Naive B cell (primary cell): ENCODE results near the gene C1S. TPM values are rescaled to one million over a fixed set of nuclear protein-coding genes. Genes with fewer than 3 reads are reported as not detected.
"Not testable (repeated sequence)": the region's sequence is repeated elsewhere in the genome, so short reads cannot be mapped to it uniquely, and the experiment has no call there.

Source experiments
- ATAC-seq, 2 donors: fragments of 150-1000 bp; cut with Tn5 transposase; 2 replicates each; pipeline ENCODE4 v1.10.0; 2021; ENCODE audit warnings: low read depth in 2 of 2, mild to moderate bottlenecking in 2 of 2, moderate library complexity in 2 of 2
- DNase-seq: peaks from one replicate; pipeline ENCODE4 v3.0.0; 2022
- H3K27ac Mint-ChIP-seq, 6 donors: one replicate each; pipeline ENCODE4 v1.8.0; 2020 to 2022; ENCODE audit warnings: mild to moderate bottlenecking in 6 of 6, mixed read lengths in 6 of 6, moderate library complexity in 5 of 6, inconsistent platforms in 2 of 6
- H3K27me3 Mint-ChIP-seq, 3 donors: one replicate each; pipeline ENCODE4 v1.8.0; 2021 to 2022; ENCODE audit warnings: mixed read lengths in 3 of 3, mild to moderate bottlenecking in 1 of 3
- H3K36me3 Mint-ChIP-seq, 2 donors: one replicate each; pipeline ENCODE4 v1.8.0; 2020 to 2022; ENCODE audit warnings: mixed read lengths in 2 of 2, inconsistent platforms in 1 of 2, mild to moderate bottlenecking in 1 of 2
- H3K4me1 Mint-ChIP-seq, 3 donors: one replicate each; pipeline ENCODE4 v1.8.0; 2020 to 2022; ENCODE audit warnings: mixed read lengths in 3 of 3, inconsistent platforms in 1 of 3, mild to moderate bottlenecking in 1 of 3, moderate library complexity in 1 of 3
- H3K4me3 Mint-ChIP-seq, 8 donors: one replicate each; pipeline ENCODE4 v1.8.0; 2020 to 2022; ENCODE audit warnings: mild to moderate bottlenecking in 8 of 8, mixed read lengths in 8 of 8, moderate library complexity in 8 of 8, inconsistent platforms in 2 of 8
- H3K9me3 Mint-ChIP-seq, 7 donors: one replicate each; pipeline ENCODE4 v1.8.0; 2020 to 2022; ENCODE audit warnings: mixed read lengths in 7 of 7, mild to moderate bottlenecking in 5 of 7, inconsistent platforms in 2 of 7, moderate library complexity in 1 of 7
- polyA plus RNA-seq, 6 donors: library from polyadenylated mRNA; unstranded; fragments of 300-500 nt; fragmentation: Illumina TruSeq; gene quantifications; one replicate each; pipeline ENCODE4 v1.2.3, GENCODE V29; 2021; ENCODE audit warnings: low read depth in 6 of 6

C1S gene
- polyA plus RNA-seq, 6 donors from 2014 or later: 0.12 TPM; not detected in 5

- H3K27me3 Mint-ChIP-seq: peaks cover 0 to 9% (median 0%) of the 10 kb centered on the region in 3 donors
- H3K9me3 Mint-ChIP-seq: no peaks in the 10 kb centered on the region
- peaks cover 0 to 2% (median 0%) of the 10 kb centered on the region in 3 donors for H3K4me1 Mint-ChIP-seq
- ATAC-seq (no peak), DNase-seq (no peak)
- H3K27ac Mint-ChIP-seq: no peak overlapping the region
- H3K36me3 Mint-ChIP-seq: no peaks in the 10 kb centered on the region
- no peak overlapping the region for H3K4me3 Mint-ChIP-seq
Observed at GRCh38 chr12:7031306-7031705, 29.2 kb upstream of the C1S start.

GRCh38 chr12:7032990-7033389 lies 27.5 kb upstream of the C1S start:
- ATAC-seq (no peak), DNase-seq (no peak)
- Mint-ChIP-seq H3K27ac (no peak overlapping the region), H3K9me3 (no peaks in the 10 kb centered on the region), H3K36me3 (no peaks in the 10 kb centered on the region), H3K4me3 (no peak overlapping the region), H3K4me1 (peaks cover 0 to 2% (median 0%) of the 10 kb centered on the region in 3 donors), H3K27me3 (peaks cover 0 to 9% (median 0%) of the 10 kb centered on the region in 3 donors)

GRCh38 chr12:7034464-7034863 lies 26.1 kb upstream of the C1S start:
- Mint-ChIP-seq H3K27ac (no peak overlapping the region), H3K4me3 (no peak overlapping the region), H3K36me3 (no peaks in the 10 kb centered on the region), H3K9me3 (no peaks in the 10 kb centered on the region), H3K4me1 (peaks cover 0 to 2% (median 0%) of the 10 kb centered on the region in 3 donors), H3K27me3 (peaks cover 0 to 9% (median 0%) of the 10 kb centered on the region in 3 donors)
- DNase-seq (no peak), ATAC-seq (no peak)

- Mint-ChIP-seq H3K27ac (no peak overlapping the region), H3K9me3 (no peaks in the 10 kb centered on the region), H3K4me3 (no peak overlapping the region), H3K27me3 (peaks cover 0 to 9% (median 0%) of the 10 kb centered on the region in 3 donors), H3K36me3 (no peaks in the 10 kb centered on the region), H3K4me1 (peaks cover 0 to 2% (median 0%) of the 10 kb centered on the region in 3 donors)
- no peak for ATAC-seq
- no peak for DNase-seq
Observed at GRCh38 chr12:7035463-7035862, 25.1 kb upstream of the C1S start.

GRCh38 chr12:7037411-7037810 lies 23.1 kb upstream of the C1S start:
- ATAC-seq, H3K27ac Mint-ChIP-seq, DNase-seq, H3K9me3 Mint-ChIP-seq, H3K4me3 Mint-ChIP-seq, H3K27me3 Mint-ChIP-seq, H3K36me3 Mint-ChIP-seq, H3K4me1 Mint-ChIP-seq: not testable (repeated sequence)

GRCh38 chr12:7038591-7038990 lies 21.9 kb upstream of the C1S start:
- DNase-seq: no peak
- H3K36me3 Mint-ChIP-seq: no peaks in the 10 kb centered on the region
- peaks cover 0 to 4% (median 0%) of the 10 kb centered on the region in 3 donors for H3K27me3 Mint-ChIP-seq
- peaks cover 0 to 2% (median 0%) of the 10 kb centered on the region in 3 donors for H3K4me1 Mint-ChIP-seq
- H3K9me3 Mint-ChIP-seq: no peaks in the 10 kb centered on the region
- no peak overlapping the region for H3K4me3 Mint-ChIP-seq
- ATAC-seq: no peak
- no peak overlapping the region for H3K27ac Mint-ChIP-seq

- ATAC-seq: no peak
- Mint-ChIP-seq H3K4me3 (no peak overlapping the region), H3K27ac (peak overlapping the region in 1 of 6 donors; percentile 48), H3K9me3 (no peaks in the 10 kb centered on the region), H3K36me3 (no peaks in the 10 kb centered on the region), H3K4me1 (peaks cover 0 to 2% (median 0%) of the 10 kb centered on the region in 3 donors), H3K27me3 (peaks cover 0 to 4% (median 0%) of the 10 kb centered on the region in 3 donors)
- DNase-seq: no peak
Observed at GRCh38 chr12:7039403-7039802, 21.1 kb upstream of the C1S start.

- Mint-ChIP-seq H3K27me3 (no peaks in the 10 kb centered on the region), H3K4me1 (peaks cover 2 to 8% (median 5%) of the 10 kb centered on the region in 3 donors), H3K36me3 (no peaks in the 10 kb centered on the region), H3K4me3 (no peak overlapping the region), H3K9me3 (no peaks in the 10 kb centered on the region), H3K27ac (peak overlapping the region in 2 of 6 donors; percentile 1 to 75)
- ATAC-seq (no peak), DNase-seq (peak; percentile 11)
Observed at GRCh38 chr12:7042842-7043241, 17.7 kb upstream of the C1S start.

- Mint-ChIP-seq H3K27ac (no peak overlapping the region), H3K4me1 (peaks cover 3 to 8% (median 6%) of the 10 kb centered on the region in 3 donors), H3K27me3 (peaks cover 0 to 5% (median 0%) of the 10 kb centered on the region in 3 donors), H3K4me3 (no peak overlapping the region), H3K36me3 (no peaks in the 10 kb centered on the region), H3K9me3 (no peaks in the 10 kb centered on the region)
- DNase-seq (no peak), ATAC-seq (no peak)
Observed at GRCh38 chr12:7045913-7046312, 14.6 kb upstream of the C1S start.

GRCh38 chr12:7046383-7047105 lies 14.0 kb upstream of the C1S start:
- no peaks in the 10 kb centered on the region for H3K36me3 Mint-ChIP-seq
- peaks cover 0 to 5% (median 0%) of the 10 kb centered on the region in 3 donors for H3K27me3 Mint-ChIP-seq
- H3K27ac Mint-ChIP-seq: no peak overlapping the region
- H3K9me3 Mint-ChIP-seq: no peaks in the 10 kb centered on the region
- no peak for DNase-seq
- ATAC-seq: no peak
- peaks cover 3 to 8% (median 6%) of the 10 kb centered on the region in 3 donors for H3K4me1 Mint-ChIP-seq
- no peak overlapping the region for H3K4me3 Mint-ChIP-seq

- H3K4me1 Mint-ChIP-seq: peaks cover 3 to 8% (median 6%) of the 10 kb centered on the region in 3 donors
- H3K36me3 Mint-ChIP-seq: no peaks in the 10 kb centered on the region
- H3K27me3 Mint-ChIP-seq: peaks cover 3 to 10% (median 4%) of the 10 kb centered on the region in 3 donors
- H3K9me3 Mint-ChIP-seq: no peaks in the 10 kb centered on the region
- no peak for ATAC-seq
- peak overlapping the region in 1 of 6 donors; percentile 62 for H3K27ac Mint-ChIP-seq
- no peak for DNase-seq
- H3K4me3 Mint-ChIP-seq: no peak overlapping the region
Observed at GRCh38 chr12:7047306-7047705, 13.2 kb upstream of the C1S start.

- Mint-ChIP-seq H3K27ac (peak overlapping the region in 1 of 6 donors; percentile 19), H3K27me3 (peaks cover 8 to 29% (median 22%) of the 10 kb centered on the region in 3 donors)
- DNase-seq: not testable (repeated sequence)
Observed at GRCh38 chr12:7049445-7049951, 11.0 kb upstream of the C1S start.

GRCh38 chr12:7049973-7050372 lies 10.5 kb upstream of the C1S start:
- H3K4me3 Mint-ChIP-seq: not testable (repeated sequence)
- peaks cover 11 to 31% (median 26%) of the 10 kb centered on the region in 3 donors for H3K27me3 Mint-ChIP-seq

More at GRCh38 chr12:7049445-7049951, 11.0 kb upstream of the C1S start:
- ATAC-seq, H3K4me3 Mint-ChIP-seq, H3K9me3 Mint-ChIP-seq, H3K36me3 Mint-ChIP-seq, H3K4me1 Mint-ChIP-seq: not testable (repeated sequence)

GRCh38 chr12:7054925-7055324 lies 5.6 kb upstream of the C1S start:
- H3K9me3 Mint-ChIP-seq: no peaks in the 10 kb centered on the region
- ATAC-seq (no peak), DNase-seq (no peak)
- no peaks in the 10 kb centered on the region for H3K36me3 Mint-ChIP-seq
- no peaks in the 10 kb centered on the region for H3K4me1 Mint-ChIP-seq
- no peak overlapping the region for H3K4me3 Mint-ChIP-seq
- H3K27ac Mint-ChIP-seq: no peak overlapping the region
- H3K27me3 Mint-ChIP-seq: peaks cover 32 to 58% (median 54%) of the 10 kb centered on the region in 3 donors

More at GRCh38 chr12:7049973-7050372, 10.5 kb upstream of the C1S start:
- not testable (repeated sequence) for H3K9me3 Mint-ChIP-seq, ATAC-seq, H3K27ac Mint-ChIP-seq, DNase-seq, H3K4me1 Mint-ChIP-seq, H3K36me3 Mint-ChIP-seq
